GM12878 (cell line): ENCODE results near the gene STK32A.

Experiments used
- CREM ChIP-seq: IDR thresholded peaks from 2 replicates; pipeline ENCODE4 v1.6.1; 2014; ENCODE audit warnings: antibody characterized with exemption, low read depth
- CTCF ChIP-seq, 3 experiments: IDR thresholded peaks in 2 of 3; conservative IDR thresholded peaks in 1 of 3; 2 replicates each; pipeline ENCODE4 v1.5.1; 2011; ENCODE audit warnings: low read depth in 3 of 3, low read length in 3 of 3, mild to moderate bottlenecking in 3 of 3, control low read depth in 2 of 3, moderate library complexity in 2 of 3, inconsistent platforms in 1 of 3, mixed read lengths in 1 of 3; ENCODE audit not compliant: control insufficient read depth in 2 of 3, insufficient read depth in 1 of 3; ENCODE audit errors: extremely low read depth in 1 of 3
- EGR1 ChIP-seq, 2 experiments: IDR thresholded peaks; 1 replicate in 1 of 2; 2 replicates in 1 of 2; pipeline ENCODE4 v1.6.1; 2011 to 2012; ENCODE audit warnings: low read depth in 2 of 2, low read length in 2 of 2, borderline replicate concordance in 1 of 2, mild to moderate bottlenecking in 1 of 2, moderate library complexity in 1 of 2
- PBX3 ChIP-seq: IDR thresholded peaks from 2 replicates; pipeline ENCODE4 v1.6.1; 2011; ENCODE audit warnings: mild to moderate bottlenecking, low read depth, low read length, moderate library complexity; ENCODE audit not compliant: insufficient replicate concordance
- TBL1XR1 ChIP-seq: IDR thresholded peaks from 2 replicates; pipeline ENCODE4 v1.6.1; 2012; ENCODE audit warnings: low read depth, low read length, improper control_type of control experiment

GRCh38 chr5:147387109-147387508, 152.3 kb downstream of the STK32A start:
- TF ChIP-seq CREM = no peak
- TF ChIP-seq PBX3 = no peak
- TF ChIP-seq TBL1XR1 = no peak
- TF ChIP-seq EGR1 (IDR thresholded peaks at IDR 0.05; ENCODE audit: borderline replicate concordance in 1 of 2, low read depth in 2 of 2, low read length in 2 of 2) = no peak
- no peak for TF ChIP-seq CTCF (IDR thresholded peaks at IDR 0.05 in 2 of 3, conservative IDR thresholded peaks at IDR 0.05 in 1 of 3; ENCODE audit: control insufficient read depth in 2 of 3, extremely low read depth in 1 of 3, insufficient read depth in 1 of 3, low read depth in 3 of 3, low read length in 3 of 3)
